ENCODE data around the gene TRIM24.

DNA sequence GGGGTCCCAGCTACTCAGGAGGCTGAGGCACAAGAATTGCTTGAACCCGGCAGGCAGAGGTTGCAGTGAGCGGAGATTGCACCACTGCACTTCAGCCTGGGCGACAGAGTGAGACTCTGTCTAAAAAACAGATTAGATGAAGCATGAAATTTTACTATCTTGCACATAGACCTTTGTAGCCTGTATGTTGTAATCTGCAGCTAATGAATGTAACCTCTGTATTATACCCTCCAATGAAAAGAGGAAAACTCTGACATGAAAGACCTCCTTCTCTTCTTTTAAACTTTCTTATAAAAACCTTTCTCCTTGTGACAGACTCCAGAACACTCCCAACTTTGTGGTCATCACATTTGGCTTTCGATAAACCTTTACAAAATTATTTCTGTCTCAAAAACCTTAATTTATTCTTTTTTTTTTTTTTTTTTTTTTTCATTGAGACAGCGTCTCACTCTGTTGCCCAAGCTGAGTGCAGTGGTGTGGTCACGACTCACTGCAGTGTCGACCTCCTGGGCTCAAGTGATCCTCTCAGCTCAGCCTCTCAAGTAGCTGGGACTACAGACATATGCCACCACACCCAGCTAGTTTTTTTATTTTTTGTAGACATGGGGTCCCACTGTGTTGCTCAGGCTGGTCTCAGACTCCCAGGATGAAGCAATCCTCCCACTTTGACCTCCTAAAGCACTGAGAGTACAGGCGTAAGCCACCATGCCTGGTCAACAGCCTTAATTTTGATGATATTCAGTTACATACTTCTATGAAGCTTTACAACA lies 143.7 kb downstream of the TRIM24 start:
- TF ChIP-seq EZH2 (IDR thresholded peaks at IDR 0.05; ENCODE audit: low read length) (no peak), CTCF (optimal IDR thresholded peaks at IDR 0.05 in 1 of 3, IDR thresholded peaks at IDR 0.05 in 1 of 3, conservative IDR thresholded peaks at IDR 0.05 in 1 of 3; ENCODE audit: extremely low read depth in 1 of 3, insufficient read depth in 2 of 3, low read length in 3 of 3) (no peak)
